ENCODE data around the gene COL27A1.

DNA sequence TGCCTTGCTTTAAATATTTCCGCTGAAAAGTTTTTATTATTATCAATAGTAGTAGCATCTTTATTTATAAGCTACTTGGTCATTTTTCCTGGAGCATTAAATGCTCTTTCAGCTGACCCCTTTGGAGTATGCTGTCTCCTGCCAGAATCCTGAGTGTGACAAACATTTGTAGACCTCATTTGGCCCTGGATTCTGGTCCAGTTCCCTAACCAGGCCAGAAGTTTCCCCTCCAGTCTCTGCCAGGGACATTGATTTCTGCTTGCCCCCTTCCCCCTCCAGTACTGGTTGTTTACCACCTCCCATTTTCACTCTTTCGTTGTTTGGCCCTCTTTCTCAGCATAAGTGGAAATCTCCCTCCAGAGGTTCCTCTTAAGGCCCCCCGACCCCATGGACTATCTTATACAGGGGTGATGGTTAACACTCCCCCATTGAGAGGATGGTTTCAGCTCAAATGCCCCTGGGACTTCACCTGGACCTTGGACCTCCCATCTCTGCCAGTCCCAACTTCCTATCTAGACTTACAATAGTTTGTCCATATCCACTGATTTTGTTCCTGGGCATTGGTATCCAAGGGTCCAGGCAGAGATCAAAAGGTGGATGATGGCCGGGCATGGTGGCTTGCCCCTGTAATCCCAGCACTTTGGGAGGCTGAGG is 24.6 kb upstream of the COL27A1 start:
- TF ChIP-seq SUZ12 (IDR thresholded peaks at IDR 0.05; ENCODE audit: extremely low read depth, insufficient read depth, insufficient read length) (no peak), ZNF274 (IDR thresholded peaks at IDR 0.05; ENCODE audit: low read depth, low read length) (no peak), YY1 (IDR thresholded peaks at IDR 0.05; ENCODE audit: insufficient read depth, insufficient read length) (no peak)

Data from NT2/D1 (cell line).